BE2C (cell line): ENCODE results near the gene DLG2.
A peak's percentile ranks its signal among the peaks of the same experiment; 100 is the strongest.

Source experiments
- DNase-seq: peaks from one replicate; pipeline ENCODE4 v3.0.0-alpha.2; 2020
- H3K27me3 ChIP-seq: fragments of 250-450 bp; sonication (Bioruptor Pico); 2 replicates; pipeline ENCODE4 v1.5.1; 2020; ENCODE audit warnings: mild to moderate bottlenecking
- H3K36me3 ChIP-seq: fragments of 250-450 bp; sonication (Bioruptor Pico); 2 replicates; pipeline ENCODE4 v1.5.1; 2020; ENCODE audit warnings: mild to moderate bottlenecking
- H3K4me1 ChIP-seq: fragments of 250-450 bp; sonication (Bioruptor Pico); 2 replicates; pipeline ENCODE4 v1.5.1; 2020
- H3K4me3 ChIP-seq: 2 replicates; pipeline ENCODE4 v1.5.1; 2011; ENCODE audit warnings: low read depth, low read length
- H3K9me3 ChIP-seq: fragments of 250-450 bp; sonication (Bioruptor Pico); 2 replicates; pipeline ENCODE4 v1.5.1; 2020
- TF ChIP-seq, protein P1 (sequence below): IDR thresholded peaks from 2 replicates; pipeline ENCODE4 v1.5.1; 2012; ENCODE audit warnings: mild to moderate bottlenecking, low read depth, low read length

DLG2 gene

GRCh38 chr11:84468235-84468634 is 1158.9 kb downstream of the DLG2 start:
- Histone ChIP-seq H3K9me3 (no peaks in the 10 kb centered on the region), H3K4me3 (no peak overlapping the region), H3K4me1 (no peaks in the 10 kb centered on the region; the same call in 1 of the 2 replicates), H3K27me3 (no peaks in the 10 kb centered on the region), H3K36me3 (no peaks in the 10 kb centered on the region)
- TF ChIP-seq, protein P1, sequence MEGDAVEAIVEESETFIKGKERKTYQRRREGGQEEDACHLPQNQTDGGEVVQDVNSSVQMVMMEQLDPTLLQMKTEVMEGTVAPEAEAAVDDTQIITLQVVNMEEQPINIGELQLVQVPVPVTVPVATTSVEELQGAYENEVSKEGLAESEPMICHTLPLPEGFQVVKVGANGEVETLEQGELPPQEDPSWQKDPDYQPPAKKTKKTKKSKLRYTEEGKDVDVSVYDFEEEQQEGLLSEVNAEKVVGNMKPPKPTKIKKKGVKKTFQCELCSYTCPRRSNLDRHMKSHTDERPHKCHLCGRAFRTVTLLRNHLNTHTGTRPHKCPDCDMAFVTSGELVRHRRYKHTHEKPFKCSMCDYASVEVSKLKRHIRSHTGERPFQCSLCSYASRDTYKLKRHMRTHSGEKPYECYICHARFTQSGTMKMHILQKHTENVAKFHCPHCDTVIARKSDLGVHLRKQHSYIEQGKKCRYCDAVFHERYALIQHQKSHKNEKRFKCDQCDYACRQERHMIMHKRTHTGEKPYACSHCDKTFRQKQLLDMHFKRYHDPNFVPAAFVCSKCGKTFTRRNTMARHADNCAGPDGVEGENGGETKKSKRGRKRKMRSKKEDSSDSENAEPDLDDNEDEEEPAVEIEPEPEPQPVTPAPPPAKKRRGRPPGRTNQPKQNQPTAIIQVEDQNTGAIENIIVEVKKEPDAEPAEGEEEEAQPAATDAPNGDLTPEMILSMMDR = 0 out of 2 replicates have a peak, but pooled peaks have one; percentile 1
- DNase-seq = no peak

DNA sequence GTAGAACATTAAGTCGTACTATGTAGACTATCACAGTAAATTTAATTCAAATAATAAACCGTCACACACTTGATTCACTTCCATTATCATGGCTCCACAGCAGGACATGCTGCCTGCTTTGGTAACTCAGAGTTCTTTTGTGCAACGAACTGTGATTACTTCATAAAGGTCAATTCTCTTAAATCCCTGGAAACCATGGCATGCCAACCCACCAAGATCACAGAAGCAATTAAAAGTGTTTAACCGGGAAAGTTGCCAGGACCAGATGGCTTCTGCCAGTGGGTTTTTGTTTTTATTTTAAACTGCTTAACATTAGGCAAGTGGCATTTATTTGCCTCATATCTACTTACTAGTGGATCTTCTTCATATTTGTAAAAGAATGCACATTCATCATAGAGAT is 1162.1 kb downstream of the DLG2 start:
- no peaks in the 10 kb centered on the region for H3K9me3 ChIP-seq

GRCh38 chr11:84455691-84456090 is 1171.5 kb downstream of the DLG2 start:
- no peaks in the 10 kb centered on the region for H3K36me3 ChIP-seq
- no peaks in the 10 kb centered on the region for H3K27me3 ChIP-seq
- peaks cover 5% of the 10 kb centered on the region; the same call in 1 of the 2 replicates for H3K4me1 ChIP-seq
- DNase-seq = no peak
- H3K4me3 ChIP-seq = no peak overlapping the region
- no peaks in the 10 kb centered on the region for H3K9me3 ChIP-seq
- TF ChIP-seq, protein P1 = no peak

More for the DNA sequence above, 1162.1 kb downstream of the DLG2 start:
- DNase-seq = peak; percentile 26
- Histone ChIP-seq H3K4me3 (no peak overlapping the region), H3K36me3 (no peaks in the 10 kb centered on the region), H3K27me3 (no peaks in the 10 kb centered on the region), H3K4me1 (no peaks in the 10 kb centered on the region; the same call in 1 of the 2 replicates)
- TF ChIP-seq, protein P1 = no peak

DNA sequence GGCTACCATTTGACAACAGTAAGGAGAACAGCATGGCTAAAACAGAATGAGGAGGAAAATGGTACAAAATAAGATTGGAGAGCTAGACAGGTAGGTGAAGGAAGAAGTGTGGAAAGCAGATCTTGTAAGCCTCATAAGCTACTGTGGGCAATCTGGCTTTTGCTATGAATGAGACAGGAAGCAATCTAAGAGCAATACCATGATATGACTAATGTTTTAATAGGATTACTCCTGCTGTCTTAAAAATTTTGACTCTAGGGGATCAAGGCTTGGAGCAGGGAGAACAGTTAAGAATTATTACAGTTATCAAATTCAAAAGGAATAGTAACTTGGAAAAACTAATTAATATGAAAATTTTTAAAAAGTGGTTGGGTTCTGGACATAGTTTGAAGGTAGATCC is 1174.9 kb downstream of the DLG2 start:
- Histone ChIP-seq H3K36me3 (no peaks in the 10 kb centered on the region), H3K9me3 (no peaks in the 10 kb centered on the region), H3K27me3 (no peaks in the 10 kb centered on the region), H3K4me3 (no peak overlapping the region), H3K4me1 (peaks cover 7% of the 10 kb centered on the region)
- DNase-seq = no peak
- TF ChIP-seq, protein P1 = no peak

DNA sequence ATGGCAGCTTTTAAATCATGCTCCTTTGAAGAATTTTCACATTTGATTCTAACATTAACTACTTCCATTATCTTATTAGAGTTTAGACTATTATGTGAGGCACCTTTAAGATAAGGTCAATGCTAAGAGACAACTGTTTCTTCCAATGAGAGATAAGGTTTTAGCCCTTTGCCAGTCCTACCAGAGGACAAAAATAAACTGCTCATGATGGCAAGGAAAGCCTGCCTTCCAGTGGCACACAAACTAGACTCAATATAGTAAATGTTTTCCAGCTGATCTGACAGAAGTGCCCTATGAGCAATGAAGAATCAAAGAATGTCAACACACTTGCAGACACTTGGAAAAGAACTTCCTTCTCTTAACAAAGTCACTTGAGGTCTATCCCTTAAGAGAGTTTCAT is 1188.6 kb downstream of the DLG2 start:
- H3K4me3 ChIP-seq = no peak overlapping the region
- DNase-seq = no peak
- no peaks in the 10 kb centered on the region for H3K9me3 ChIP-seq
- H3K4me1 ChIP-seq = 0 out of 2 replicates have a peak, but pooled peaks cover 2% of the 10 kb centered on the region
- H3K27me3 ChIP-seq = no peaks in the 10 kb centered on the region
- TF ChIP-seq, protein P1 = no peak
- no peaks in the 10 kb centered on the region for H3K36me3 ChIP-seq

DNA sequence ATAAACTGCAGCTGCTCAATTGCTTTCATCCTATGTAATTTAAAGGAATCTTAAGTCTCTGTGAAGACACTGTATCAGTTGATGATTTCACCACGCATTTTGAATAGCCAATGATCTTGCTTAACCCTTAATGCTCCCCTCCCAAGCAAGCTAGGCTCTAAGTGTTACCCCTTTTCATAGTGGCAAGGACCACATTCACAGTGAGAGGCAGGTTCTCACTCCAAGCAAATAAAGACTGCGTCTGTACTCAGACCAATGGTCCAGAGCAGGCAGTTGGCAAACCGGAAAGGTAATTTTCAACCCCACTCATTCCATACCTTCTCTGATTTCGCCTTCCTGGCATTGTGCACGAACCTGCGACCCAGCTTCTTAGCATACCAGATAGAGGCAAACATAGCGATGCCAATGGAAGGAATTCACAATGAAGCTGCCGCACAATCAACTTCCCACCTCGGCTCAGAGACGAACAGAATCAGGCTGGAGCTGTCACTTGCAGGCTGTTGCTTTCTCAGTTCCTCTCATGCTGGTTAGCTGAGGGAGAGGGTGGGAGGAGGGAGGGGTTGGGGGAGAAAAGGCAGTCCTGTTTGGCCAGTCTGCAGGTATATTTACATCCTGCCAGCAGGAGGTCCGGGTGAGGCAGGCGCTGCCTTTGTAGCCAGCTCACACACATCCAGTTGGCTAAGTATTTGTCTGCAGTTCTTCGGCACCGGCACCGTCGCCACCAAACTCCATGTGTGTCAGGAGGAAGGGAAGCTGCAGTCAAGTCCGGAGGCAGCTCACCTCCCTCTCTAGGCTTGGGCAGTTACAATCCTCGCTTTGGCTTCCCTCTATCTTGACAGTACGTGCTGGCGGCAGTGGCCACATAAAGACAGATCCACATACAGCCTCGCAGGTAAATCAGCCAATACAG is 1189.8 kb downstream of the DLG2 start:
- Histone ChIP-seq H3K27me3 (no peaks in the 10 kb centered on the region), H3K4me1 (0 out of 2 replicates have a peak, but pooled peaks cover 2% of the 10 kb centered on the region), H3K9me3 (no peaks in the 10 kb centered on the region), H3K36me3 (no peaks in the 10 kb centered on the region), H3K4me3 (no peak overlapping the region)
- no peak for DNase-seq
- TF ChIP-seq, protein P1 = no peak
